ENCODE measurements around the gene PLD3.
"Not testable (repeated sequence)": the region's sequence is repeated elsewhere in the genome, so short reads cannot be mapped to it uniquely, and the experiment has no call there.

The PLD3 gene

DNA sequence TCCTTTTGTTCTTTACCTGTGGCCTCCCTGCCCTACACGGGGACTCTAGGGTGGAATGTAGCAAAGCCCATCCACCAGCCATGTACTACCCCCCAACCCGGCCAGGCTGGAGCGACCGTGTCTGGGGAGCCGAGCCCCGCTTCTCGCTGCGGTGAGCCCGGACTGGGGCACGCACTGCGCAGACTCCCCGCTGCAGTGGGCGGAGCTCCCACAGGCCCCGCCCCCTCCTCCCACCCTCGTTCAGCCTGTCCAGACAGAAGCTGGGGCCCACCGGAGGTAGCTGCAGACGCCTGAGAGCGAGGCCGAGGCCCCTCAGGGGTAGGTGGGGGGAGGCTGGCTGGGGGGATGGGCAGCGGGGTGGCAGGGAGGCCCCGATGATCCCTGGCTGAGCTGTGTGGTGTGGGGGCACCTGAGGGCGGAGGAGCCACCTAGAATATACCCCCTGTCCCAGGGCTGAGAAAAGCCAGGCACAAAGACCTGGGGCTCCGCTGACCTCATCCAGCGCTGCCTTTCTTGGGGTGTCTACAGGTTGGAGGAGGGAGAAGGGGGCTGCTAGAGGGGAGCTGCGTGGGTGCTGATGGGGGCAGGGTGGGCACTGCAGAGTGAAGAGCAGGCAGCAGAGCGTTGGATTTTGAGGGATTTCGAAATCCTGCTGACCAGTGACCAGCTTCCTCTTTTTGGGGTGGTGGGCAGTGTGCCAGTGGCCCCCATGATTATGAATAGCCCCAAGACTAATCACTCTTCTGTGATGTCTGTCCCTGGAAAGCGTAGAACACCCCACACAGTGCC is 17.3 kb downstream of the PLD3 start:
- no peak for DNase-seq

- DNase-seq, result no peak
Measured at GRCh38 chr19:40366697-40367561, 18.4 kb downstream of the PLD3 start.

- DNase-seq, result no peak
Measured at GRCh38 chr19:40367577-40368434, 19.3 kb downstream of the PLD3 start.

GRCh38 chr19:40369797-40370196 is 21.3 kb downstream of the PLD3 start:
- DNase-seq, result no peak

DNA sequence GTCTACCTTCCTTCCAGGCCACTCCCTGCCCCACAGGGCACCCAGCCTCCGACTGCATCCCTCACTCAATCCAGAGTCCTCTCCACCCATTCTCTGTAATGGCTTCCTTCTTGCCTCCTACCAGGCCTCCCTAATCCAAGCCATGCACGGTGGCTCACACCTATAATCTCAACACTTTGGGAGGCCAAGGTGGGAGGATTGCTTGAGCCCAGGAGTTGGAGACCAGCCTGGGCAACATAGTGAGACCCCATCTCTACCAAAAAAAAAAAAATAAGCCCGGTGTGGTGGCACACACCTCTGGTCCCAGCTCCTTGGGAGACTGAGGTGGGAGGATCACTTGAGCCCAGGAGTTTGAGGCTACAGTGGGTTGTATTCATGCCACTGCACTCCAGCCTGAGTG is 21.8 kb downstream of the PLD3 start:
- DNase-seq, result not testable (repeated sequence)

GRCh38 chr19:40370997-40371801 is 22.7 kb downstream of the PLD3 start:
- DNase-seq, result no peak

GRCh38 chr19:40371802-40372122 is 23.3 kb downstream of the PLD3 start:
- DNase-seq, result no peak

DNA sequence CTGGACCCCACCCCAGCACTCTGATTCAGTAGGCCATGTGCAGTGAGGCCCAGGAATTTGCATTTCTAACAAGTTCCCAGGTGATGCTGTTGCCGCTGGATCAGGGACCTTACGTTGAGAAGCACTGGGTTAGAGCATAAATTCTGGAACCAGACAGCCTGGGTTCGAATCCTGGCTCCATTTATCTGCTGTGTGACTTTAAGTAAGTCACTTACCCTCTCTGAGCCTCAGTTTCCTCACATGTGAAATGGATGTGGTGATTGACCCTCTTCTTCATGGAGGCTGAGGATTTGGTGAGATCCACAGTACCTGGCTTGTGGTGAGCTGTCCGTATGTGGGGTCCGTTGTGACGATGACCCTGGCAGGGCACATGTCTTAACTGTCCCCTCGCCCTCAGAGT is 25.6 kb downstream of the PLD3 start:
- DNase-seq, result no peak

DNA sequence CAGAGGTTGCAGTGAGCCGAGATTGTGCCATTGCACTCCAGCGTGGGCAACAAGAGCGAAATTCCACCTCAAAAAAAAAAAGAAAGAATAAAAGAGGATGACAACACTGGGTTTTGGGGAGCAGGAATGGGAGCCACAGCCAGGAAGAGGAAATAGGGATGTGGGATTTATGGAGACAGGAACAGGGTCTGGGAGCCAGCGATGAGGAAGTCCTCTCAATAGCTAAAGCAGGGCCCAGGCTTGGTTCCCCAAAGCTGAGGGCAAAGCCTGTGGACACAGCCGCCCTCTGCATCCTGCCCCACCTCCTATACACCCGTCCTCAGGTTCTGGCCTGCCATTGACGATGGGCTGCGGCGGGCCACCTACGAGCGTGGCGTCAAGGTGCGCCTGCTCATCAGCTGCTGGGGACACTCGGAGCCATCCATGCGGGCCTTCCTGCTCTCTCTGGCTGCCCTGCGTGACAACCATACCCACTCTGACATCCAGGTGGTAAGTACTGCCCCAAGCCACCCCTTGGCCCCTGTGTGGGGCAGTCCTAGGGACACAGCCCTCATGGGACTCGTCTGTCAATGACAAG is 27.9 kb downstream of the PLD3 start:
- no peak for DNase-seq

DNA sequence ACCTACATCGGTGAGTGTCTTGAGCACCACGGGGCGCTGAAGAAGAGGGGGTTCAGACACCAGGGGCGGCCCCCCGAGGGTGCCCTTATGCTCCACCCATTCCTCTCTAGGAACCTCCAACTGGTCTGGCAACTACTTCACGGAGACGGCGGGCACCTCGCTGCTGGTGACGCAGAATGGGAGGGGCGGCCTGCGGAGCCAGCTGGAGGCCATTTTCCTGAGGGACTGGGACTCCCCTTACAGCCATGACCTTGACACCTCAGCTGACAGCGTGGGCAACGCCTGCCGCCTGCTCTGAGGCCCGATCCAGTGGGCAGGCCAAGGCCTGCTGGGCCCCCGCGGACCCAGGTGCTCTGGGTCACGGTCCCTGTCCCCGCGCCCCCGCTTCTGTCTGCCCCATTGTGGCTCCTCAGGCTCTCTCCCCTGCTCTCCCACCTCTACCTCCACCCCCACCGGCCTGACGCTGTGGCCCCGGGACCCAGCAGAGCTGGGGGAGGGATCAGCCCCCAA is 29.4 kb downstream of the PLD3 start:
- no peak for DNase-seq

- DNase-seq, result no peak
Measured at GRCh38 chr19:40378509-40378908, 30.0 kb downstream of the PLD3 start.

DNA sequence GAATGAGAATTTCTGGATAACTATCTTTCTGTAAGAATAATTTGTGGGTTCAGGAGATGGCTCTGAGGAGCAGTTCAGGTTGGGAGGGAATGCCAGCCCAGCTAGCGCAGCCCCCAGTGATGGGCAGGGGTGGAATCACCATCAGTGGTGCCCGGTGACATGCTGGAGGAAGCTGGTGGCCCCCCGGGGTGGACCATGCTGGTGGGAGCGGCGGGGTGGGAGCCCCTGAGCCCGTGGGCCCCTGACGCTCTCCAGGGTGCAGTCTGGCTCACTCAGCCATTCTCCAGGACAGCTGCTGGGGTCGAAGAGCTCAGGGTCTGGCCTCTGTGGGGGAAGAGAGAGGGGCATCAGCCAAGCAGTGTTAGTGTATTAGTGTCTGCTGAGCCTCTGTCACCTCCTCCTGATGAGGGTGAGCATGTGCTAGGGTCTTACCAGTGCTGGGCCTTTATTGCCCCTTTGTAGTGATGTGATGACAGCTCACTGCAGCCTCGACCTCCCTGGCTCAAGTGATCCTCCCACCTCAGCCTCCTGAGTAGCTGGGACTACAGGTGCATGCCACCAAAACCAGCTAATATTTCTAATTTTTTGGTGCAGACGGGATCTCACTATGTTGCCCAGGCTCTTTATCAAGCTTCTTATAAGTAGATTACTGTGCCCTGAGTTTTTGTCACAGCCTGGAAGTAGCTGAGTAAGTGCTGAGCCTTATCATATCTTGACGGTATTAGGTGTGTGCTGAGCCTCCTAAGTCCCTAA is 31.1 kb downstream of the PLD3 start:
- no peak for DNase-seq

GRCh38 chr19:40380199-40381037 is 31.9 kb downstream of the PLD3 start:
- no peak for DNase-seq

DNA sequence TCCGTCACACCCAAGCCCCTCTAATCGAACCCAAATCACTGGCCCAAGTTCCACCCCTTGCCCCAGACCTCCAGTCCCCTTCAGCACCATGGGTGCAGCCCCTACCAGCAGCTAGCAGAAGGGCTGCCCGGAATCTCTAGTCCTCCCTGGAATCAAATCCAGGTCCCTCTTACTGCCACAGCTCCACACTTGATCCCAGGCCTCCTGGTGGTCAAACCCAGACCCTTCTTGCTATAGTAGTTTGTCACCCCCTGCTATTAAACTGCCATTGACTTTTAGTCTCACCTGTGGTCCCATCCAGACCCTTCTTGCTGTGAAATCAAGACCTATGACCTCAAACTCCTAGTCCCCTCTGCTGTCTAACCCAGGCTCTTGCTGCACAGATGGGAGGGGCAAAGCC is 32.8 kb downstream of the PLD3 start:
- no peak for DNase-seq

- DNase-seq, result no peak
Measured at GRCh38 chr19:40383668-40384248, 35.3 kb downstream of the PLD3 start.

DNA sequence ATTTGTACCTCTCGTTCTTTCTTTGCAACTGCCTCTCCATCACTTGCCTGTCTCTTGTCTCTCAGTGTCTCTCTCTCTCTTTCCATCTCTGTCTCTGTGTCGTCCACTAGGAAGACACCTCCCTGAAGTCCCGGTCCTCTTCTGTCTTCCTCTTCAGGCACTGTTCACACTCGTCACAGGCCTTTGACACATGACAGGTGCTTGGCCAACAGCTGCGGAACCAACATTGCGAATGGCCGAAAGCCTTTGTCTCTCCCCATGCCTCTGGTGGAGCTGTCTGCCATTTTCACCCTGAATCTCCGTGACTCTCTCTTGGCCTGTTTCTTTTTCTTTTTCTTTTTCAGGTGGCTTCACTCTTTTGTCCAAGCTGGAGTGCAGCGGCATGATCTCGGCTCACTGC is 38.7 kb downstream of the PLD3 start:
- no peak for DNase-seq

- DNase-seq, result no peak
Measured at GRCh38 chr19:40388481-40388880, 40.0 kb downstream of the PLD3 start.

- DNase-seq, result no peak
Measured at GRCh38 chr19:40389404-40390083, 41.0 kb downstream of the PLD3 start.

GRCh38 chr19:40390084-40390742 is 41.7 kb downstream of the PLD3 start, which contains the start of gene HIPK4:
TSS of gene HIPK4 (minus strand) at chr19:40390181. CDS start at chr19:40389902, 279 bp downstream.
- DNase-seq, result no peak
